Cardiac muscle cell (in vitro differentiated cells and primary cell): ENCODE data around the gene ERCC6L2. TPM values are rescaled to one million over a fixed set of nuclear protein-coding genes. Genes with fewer than 3 reads are reported as not detected.

Experiments
- DNase-seq, 2 donors: peaks; one replicate each; pipeline versions ENCODE4 v3.0.0 to v3.0.0-alpha.2; 2010 to 2017; ENCODE audit warnings: low read depth in 1 of 2, low spot score in 1 of 2
- H3K27ac ChIP-seq: fragments of 200-600 bp; sonication (generic); 2 replicates; pipeline ENCODE4 v1.5.1; 2016
- H3K27me3 ChIP-seq: fragments of 200-600 bp; sonication (generic); 2 replicates; pipeline ENCODE4 v1.6.0; 2016; ENCODE audit warnings: control low read depth
- H3K36me3 ChIP-seq: fragments of 200-600 bp; sonication (generic); 2 replicates; pipeline ENCODE4 v1.5.1; 2016; ENCODE audit warnings: control low read depth
- H3K4me1 ChIP-seq: fragments of 200-600 bp; sonication (generic); 2 replicates; pipeline ENCODE4 v1.8.1; 2017; ENCODE audit warnings: low read depth, mild to moderate bottlenecking, mixed run types
- H3K4me3 ChIP-seq: fragments of 200-600 bp; sonication (generic); 2 replicates; pipeline ENCODE4 v1.5.1; 2016; ENCODE audit warnings: mild to moderate bottlenecking
- H3K9me3 ChIP-seq: fragments of 200-600 bp; sonication (generic); 2 replicates; pipeline ENCODE4 v1.5.1; 2017; ENCODE audit warnings: low read depth, mild to moderate bottlenecking, control low read depth
- polyA plus RNA-seq: library from polyadenylated mRNA; unstranded; fragments of >200 nt; fragmentation: Nextera tagmentation; extraction: Ambion mirVana; gene quantifications from 2 replicates; pipeline ENCODE4 v1.2.1, GENCODE V29; 2016
- total RNA-seq: library from RNA; depleted of rRNA; stranded (reverse); fragments of >200 nt; gene quantifications from 2 replicates; pipeline ENCODE4 v1.2.3, GENCODE V29; 2016
- TF ChIP-seq, protein P1 (sequence below): IDR thresholded peaks from 2 replicates; pipeline ENCODE4 v1.5.1; 2012; ENCODE audit warnings: low read depth, mild to moderate bottlenecking, low read length

The ERCC6L2 gene
- total and polyA plus RNA-seq, 2 experiments from 2014 or later, result 22.7 to 52.5 TPM

GRCh38 chr9:95864852-95865580 is 10.5 kb upstream of the ERCC6L2 start:
- Histone ChIP-seq H3K4me1 (no peaks in the 10 kb centered on the region), H3K9me3 (no peaks in the 10 kb centered on the region), H3K4me3 (no peak overlapping the region), H3K27ac (no peak overlapping the region), H3K36me3 (no peaks in the 10 kb centered on the region), H3K27me3 (no peaks in the 10 kb centered on the region)
- no peak for DNase-seq
- TF ChIP-seq, protein P1, sequence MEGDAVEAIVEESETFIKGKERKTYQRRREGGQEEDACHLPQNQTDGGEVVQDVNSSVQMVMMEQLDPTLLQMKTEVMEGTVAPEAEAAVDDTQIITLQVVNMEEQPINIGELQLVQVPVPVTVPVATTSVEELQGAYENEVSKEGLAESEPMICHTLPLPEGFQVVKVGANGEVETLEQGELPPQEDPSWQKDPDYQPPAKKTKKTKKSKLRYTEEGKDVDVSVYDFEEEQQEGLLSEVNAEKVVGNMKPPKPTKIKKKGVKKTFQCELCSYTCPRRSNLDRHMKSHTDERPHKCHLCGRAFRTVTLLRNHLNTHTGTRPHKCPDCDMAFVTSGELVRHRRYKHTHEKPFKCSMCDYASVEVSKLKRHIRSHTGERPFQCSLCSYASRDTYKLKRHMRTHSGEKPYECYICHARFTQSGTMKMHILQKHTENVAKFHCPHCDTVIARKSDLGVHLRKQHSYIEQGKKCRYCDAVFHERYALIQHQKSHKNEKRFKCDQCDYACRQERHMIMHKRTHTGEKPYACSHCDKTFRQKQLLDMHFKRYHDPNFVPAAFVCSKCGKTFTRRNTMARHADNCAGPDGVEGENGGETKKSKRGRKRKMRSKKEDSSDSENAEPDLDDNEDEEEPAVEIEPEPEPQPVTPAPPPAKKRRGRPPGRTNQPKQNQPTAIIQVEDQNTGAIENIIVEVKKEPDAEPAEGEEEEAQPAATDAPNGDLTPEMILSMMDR, result no peak

DNA sequence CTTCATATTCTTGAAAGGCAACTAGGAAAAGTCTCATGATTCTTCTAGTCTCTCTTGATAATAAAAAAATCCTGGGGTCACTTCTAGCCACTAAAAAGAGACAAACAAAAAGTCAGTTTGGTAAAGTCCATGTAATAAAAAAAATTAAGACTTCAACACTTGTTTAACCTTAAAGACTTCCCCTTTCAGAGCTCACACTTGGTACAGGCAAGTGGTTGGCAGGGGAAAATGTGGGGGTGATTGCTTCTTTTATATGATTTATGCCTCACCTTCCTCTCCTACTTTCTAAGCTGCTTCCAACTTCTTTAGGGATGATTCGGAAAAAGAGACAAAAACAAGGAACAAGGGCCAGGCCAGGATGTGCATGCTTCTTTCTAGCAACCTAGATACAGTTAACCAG is 5.1 kb upstream of the ERCC6L2 start:
- no peak overlapping the region for H3K27ac ChIP-seq

DNA sequence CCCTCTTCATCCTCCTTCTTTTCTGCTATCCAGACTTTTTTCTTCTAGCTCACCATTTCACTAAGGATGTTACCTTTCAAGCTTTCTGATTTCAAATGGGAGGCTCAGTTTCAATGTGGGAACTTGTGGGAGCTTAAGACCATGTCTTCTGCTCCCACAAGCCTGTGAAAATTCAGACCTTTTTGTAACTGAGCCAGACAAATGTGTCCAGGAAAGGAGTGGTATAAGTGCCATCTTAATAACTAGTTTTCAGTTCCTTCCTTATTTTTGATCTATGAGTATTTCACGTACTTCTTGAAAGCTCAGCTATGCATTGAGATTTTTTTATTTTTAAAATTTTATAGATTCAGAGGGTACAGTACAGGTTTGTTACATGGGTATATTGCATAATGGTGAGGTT is 4.6 kb upstream of the ERCC6L2 start:
- no peaks in the 10 kb centered on the region for H3K36me3 ChIP-seq
- H3K9me3 ChIP-seq, result no peaks in the 10 kb centered on the region
- no peak overlapping the region for H3K4me3 ChIP-seq
- peaks cover 6% of the 10 kb centered on the region for H3K4me1 ChIP-seq
- DNase-seq, result no peak
- TF ChIP-seq, protein P1, result no peak
- H3K27ac ChIP-seq, result no peak overlapping the region
- no peaks in the 10 kb centered on the region for H3K27me3 ChIP-seq

More for the DNA sequence above, 5.1 kb upstream of the ERCC6L2 start:
- Histone ChIP-seq H3K4me3 (no peak overlapping the region), H3K27me3 (no peaks in the 10 kb centered on the region), H3K36me3 (no peaks in the 10 kb centered on the region), H3K9me3 (no peaks in the 10 kb centered on the region), H3K4me1 (peaks cover 6% of the 10 kb centered on the region)
- DNase-seq, result no peak
- TF ChIP-seq, protein P1, result no peak

DNA sequence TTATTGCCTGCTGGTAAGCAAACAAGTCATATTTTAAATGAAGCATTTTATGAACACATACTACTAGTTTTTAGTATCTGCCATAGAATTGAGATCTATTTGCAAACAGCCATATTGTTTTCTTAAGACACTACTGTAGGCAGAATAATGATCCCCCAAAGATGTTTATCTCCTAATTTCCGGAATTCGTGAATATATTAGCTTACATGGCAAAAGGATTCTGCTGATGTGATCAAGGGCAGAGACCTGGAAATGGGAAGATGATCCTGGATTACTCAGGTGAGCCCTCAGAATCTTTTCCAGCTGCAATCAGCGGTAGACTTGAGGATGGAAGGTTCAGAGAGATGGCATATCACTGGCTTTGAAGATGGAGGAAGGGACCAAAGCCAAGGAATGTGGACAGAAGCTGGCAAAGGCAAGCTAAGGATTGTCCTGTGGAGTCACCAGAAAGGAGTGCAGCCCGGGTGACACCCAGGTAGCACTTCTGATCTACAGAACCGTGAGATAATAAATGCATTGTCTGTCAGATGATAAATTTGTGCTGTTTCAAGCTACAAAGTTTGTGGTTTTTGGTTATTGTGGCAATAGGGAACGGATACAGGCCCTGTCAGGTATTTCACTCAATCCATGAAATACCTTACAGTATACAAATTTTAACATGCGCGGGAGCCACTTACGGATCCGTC is 1.0 kb upstream of the ERCC6L2 start:
- Histone ChIP-seq H3K27ac (no peak overlapping the region), H3K36me3 (no peaks in the 10 kb centered on the region), H3K4me1 (peaks cover 6% of the 10 kb centered on the region), H3K4me3 (no peak overlapping the region), H3K27me3 (no peaks in the 10 kb centered on the region), H3K9me3 (no peaks in the 10 kb centered on the region)
- TF ChIP-seq, protein P1, result no peak
- DNase-seq, result peak in 1 of 2 donors; percentile 13

- peak; percentile 34 to 54 for DNase-seq
- TF ChIP-seq, protein P1, result no peak
- no peak overlapping the region for H3K27ac ChIP-seq
Measured at GRCh38 chr9:95874989-95875304, 544 bp upstream of the ERCC6L2 start.

More at GRCh38 chr9:95874989-95875304, 544 bp upstream of the ERCC6L2 start:
- no peaks in the 10 kb centered on the region for H3K36me3 ChIP-seq
- H3K27me3 ChIP-seq, result no peaks in the 10 kb centered on the region
- no peak overlapping the region for H3K4me3 ChIP-seq
- no peaks in the 10 kb centered on the region for H3K9me3 ChIP-seq
- peaks cover 6% of the 10 kb centered on the region for H3K4me1 ChIP-seq
